Kidney (tissue), 14 donors: ENCODE measurements around the gene TIPARP. TPM values are rescaled to one million over a fixed set of nuclear protein-coding genes. Genes with fewer than 3 reads are reported as not detected.
"Not testable (repeated sequence)": the region's sequence is repeated elsewhere in the genome, so short reads cannot be mapped to it uniquely, and the experiment has no call there.

Experiments used
- DNase-seq, 5 donors: peaks; one replicate each; pipeline ENCODE4 v3.0.0-alpha.2; 2013 to 2020
- FAIRE-seq: peaks from 2 replicates; lab custom pipeline; 2012; peaks lifted over from hg19 to GRCh38; lab: Jason Lieb, UNC
- H3K27ac ChIP-seq, 2 donors: one replicate each; pipeline ENCODE4 v1.7.0; 2013; ENCODE audit warnings: low read depth in 2 of 2, low read length in 2 of 2, inconsistent platforms in 1 of 2
- H3K27me3 ChIP-seq: one replicate; pipeline ENCODE4 v1.7.1; 2013; ENCODE audit warnings: low read length, inconsistent platforms; ENCODE audit not compliant: control insufficient read depth, insufficient read depth
- H3K36me3 ChIP-seq, 3 donors: one replicate each; pipeline versions ENCODE4 v1.7.0 to v1.7.1; 2013; ENCODE audit warnings: low read length in 3 of 3, control low read depth in 1 of 3, inconsistent platforms in 1 of 3; ENCODE audit not compliant: insufficient read depth in 3 of 3, control insufficient read depth in 2 of 3
- H3K4me1 ChIP-seq, 3 donors: one replicate each; pipeline versions ENCODE4 v1.7.0 to v1.7.1; 2013; ENCODE audit warnings: low read length in 3 of 3, inconsistent platforms in 1 of 3, low read depth in 1 of 3; ENCODE audit not compliant: control insufficient read depth in 2 of 3, insufficient read depth in 2 of 3
- H3K4me3 ChIP-seq, 3 donors: one replicate each; pipeline versions ENCODE4 v1.7.0 to v1.8.1; 2013; ENCODE audit warnings: low read length in 3 of 3, control low read depth in 1 of 3, inconsistent platforms in 1 of 3
- H3K9ac ChIP-seq, 3 donors: one replicate each; pipeline versions ENCODE4 v1.7.0 to v1.7.1; 2013; ENCODE audit warnings: low read length in 3 of 3, control low read depth in 1 of 3, inconsistent platforms in 1 of 3
- H3K9me3 ChIP-seq, 3 donors: one replicate each; pipeline versions ENCODE4 v1.7.0 to v1.7.1; 2013; ENCODE audit warnings: low read length in 3 of 3, control low read depth in 1 of 3, inconsistent platforms in 1 of 3; ENCODE audit not compliant: control insufficient read depth in 2 of 3, insufficient read depth in 1 of 3
- CTCF ChIP-seq: IDR thresholded peaks from 3 replicates; pipeline ENCODE4 v1.5.1; 2012; ENCODE audit warnings: mild to moderate bottlenecking, moderate library complexity, borderline replicate concordance; ENCODE audit not compliant: insufficient read depth; ENCODE audit errors: extremely low read depth
- intact Hi-C: fragments of 100-400 bp; cut with DNase I; formaldehyde crosslinking; loops from one replicate; pipeline ENCODE4 v1.11.1; 2022
- polyA plus RNA-seq: library from polyadenylated mRNA; stranded (reverse); fragments of 350-450 nt; fragmentation: Illumina TruSeq; extraction: RNeasy Lipid Tissue Mini Kit (QIAGEN cat#74804); gene quantifications from one replicate; pipeline ENCODE4 v1.2.3, GENCODE V29; 2014; ENCODE audit warnings: low read depth, low replicate concordance; ENCODE audit not compliant: insufficient read depth
- total RNA-seq: library from RNA; stranded (reverse); fragmentation: NEBNext Ultra II Directional; extraction: Animal tissue kit (Norgen Biotek cat#: 25700); gene quantifications from one replicate; pipeline ENCODE4 v1.2.1, GENCODE V29; 2021
- donor health status: control.
- donor health status: control.
- donor health status: control.
- donor health status: control.
- donor health status: control.
- donor health status: DM: yes; HTN: yes; CAD: no.
- donor health status: Normal renal cell carcinoma (clear cell type).

Gene TIPARP
- total and polyA plus RNA-seq, 2 donors from 2014 or later = 9.5 to 21.8 TPM

- FAIRE-seq (no peak), DNase-seq (no peak)
- intact Hi-C loops = no loop called here
- Histone ChIP-seq H3K4me3 (no peak overlapping the region), H3K27me3 (no peaks in the 10 kb centered on the region), H3K4me1 (peaks cover 0 to 3% (median 0%) of the 10 kb centered on the region in 3 donors), H3K9ac (no peak overlapping the region), H3K36me3 (no peaks in the 10 kb centered on the region), H3K27ac (no peak overlapping the region), H3K9me3 (no peaks in the 10 kb centered on the region)
- TF ChIP-seq CTCF = no peak
Observed at GRCh38 chr3:156648086-156648485, 26.3 kb upstream of the TIPARP start.

- no peak for FAIRE-seq
- Histone ChIP-seq H3K4me3 (no peak overlapping the region), H3K36me3 (no peaks in the 10 kb centered on the region), H3K9ac (no peak overlapping the region), H3K9me3 (no peaks in the 10 kb centered on the region), H3K4me1 (no peaks in the 10 kb centered on the region), H3K27me3 (no peaks in the 10 kb centered on the region), H3K27ac (no peak overlapping the region)
- no peak for DNase-seq
- intact Hi-C loops = no loop called here
- no peak for TF ChIP-seq CTCF
Observed at GRCh38 chr3:156649681-156650080, 24.7 kb upstream of the TIPARP start.

GRCh38 chr3:156652661-156653060 lies 21.7 kb upstream of the TIPARP start:
- H3K9ac ChIP-seq, DNase-seq, H3K4me3 ChIP-seq, H3K9me3 ChIP-seq, intact Hi-C loops, H3K27ac ChIP-seq, H3K36me3 ChIP-seq, H3K27me3 ChIP-seq, H3K4me1 ChIP-seq, FAIRE-seq: not testable (repeated sequence)

GRCh38 chr3:156654834-156655233 lies 19.6 kb upstream of the TIPARP start:
- no peak overlapping the region for H3K9ac ChIP-seq
- H3K9me3 ChIP-seq = no peaks in the 10 kb centered on the region
- no peak overlapping the region for H3K27ac ChIP-seq
- H3K4me3 ChIP-seq = no peak overlapping the region
- intact Hi-C loops = no loop called here
- H3K36me3 ChIP-seq = no peaks in the 10 kb centered on the region
- DNase-seq = no peak
- FAIRE-seq = no peak
- TF ChIP-seq CTCF = no peak
- H3K4me1 ChIP-seq = no peaks in the 10 kb centered on the region
- H3K27me3 ChIP-seq = no peaks in the 10 kb centered on the region
